Measurements from ENCODE around the gene CCDC80.

DNA sequence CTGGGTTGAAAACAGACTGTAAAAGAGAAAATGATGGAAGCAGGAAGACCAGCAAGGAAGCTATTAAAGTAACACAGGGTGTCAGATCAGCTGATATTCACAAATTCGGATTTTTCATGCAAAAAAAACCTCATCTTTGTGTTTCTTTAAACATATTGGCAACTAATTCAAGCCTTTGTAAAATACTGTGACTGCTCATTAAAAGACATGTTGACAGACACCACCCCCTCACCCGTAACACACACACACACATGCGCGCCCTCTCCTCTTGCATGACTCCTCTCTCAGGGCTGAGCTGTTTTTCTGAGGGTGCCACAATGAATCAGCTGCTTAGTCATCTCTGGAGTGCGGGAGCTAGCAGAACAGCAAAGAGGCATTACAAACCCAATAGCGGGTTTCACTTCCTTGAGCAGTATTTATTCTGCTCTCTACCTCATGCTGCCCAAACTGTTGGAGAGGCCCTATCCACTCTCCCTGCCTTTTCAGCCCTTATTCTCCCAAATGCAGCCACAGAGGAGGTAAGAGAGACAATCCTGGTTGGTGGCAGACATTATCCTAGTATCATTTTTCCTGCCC is 35.8 kb upstream of the CCDC80 start:
- TF ChIP-seq, protein P1, sequence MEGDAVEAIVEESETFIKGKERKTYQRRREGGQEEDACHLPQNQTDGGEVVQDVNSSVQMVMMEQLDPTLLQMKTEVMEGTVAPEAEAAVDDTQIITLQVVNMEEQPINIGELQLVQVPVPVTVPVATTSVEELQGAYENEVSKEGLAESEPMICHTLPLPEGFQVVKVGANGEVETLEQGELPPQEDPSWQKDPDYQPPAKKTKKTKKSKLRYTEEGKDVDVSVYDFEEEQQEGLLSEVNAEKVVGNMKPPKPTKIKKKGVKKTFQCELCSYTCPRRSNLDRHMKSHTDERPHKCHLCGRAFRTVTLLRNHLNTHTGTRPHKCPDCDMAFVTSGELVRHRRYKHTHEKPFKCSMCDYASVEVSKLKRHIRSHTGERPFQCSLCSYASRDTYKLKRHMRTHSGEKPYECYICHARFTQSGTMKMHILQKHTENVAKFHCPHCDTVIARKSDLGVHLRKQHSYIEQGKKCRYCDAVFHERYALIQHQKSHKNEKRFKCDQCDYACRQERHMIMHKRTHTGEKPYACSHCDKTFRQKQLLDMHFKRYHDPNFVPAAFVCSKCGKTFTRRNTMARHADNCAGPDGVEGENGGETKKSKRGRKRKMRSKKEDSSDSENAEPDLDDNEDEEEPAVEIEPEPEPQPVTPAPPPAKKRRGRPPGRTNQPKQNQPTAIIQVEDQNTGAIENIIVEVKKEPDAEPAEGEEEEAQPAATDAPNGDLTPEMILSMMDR (IDR thresholded peaks at IDR 0.05) = no peak
- no peak for TF ChIP-seq POLR2A (IDR thresholded peaks at IDR 0.05)
